Stimulated activated CD8-positive, alpha-beta memory T cell treated with anti-CD3 and anti-CD28 coated beads, Interleukin-12 subunit alpha, Interleukin-12 subunit beta, amount 100 ng/mL, for 24 hours (primary cell): Measurements from ENCODE around the gene CEP164.

Experiments used
- DNase-seq: peaks from one replicate; pipeline ENCODE4 v3.0.0-alpha.2; 2020; ENCODE audit errors: extremely low read depth

CEP164 gene

DNA sequence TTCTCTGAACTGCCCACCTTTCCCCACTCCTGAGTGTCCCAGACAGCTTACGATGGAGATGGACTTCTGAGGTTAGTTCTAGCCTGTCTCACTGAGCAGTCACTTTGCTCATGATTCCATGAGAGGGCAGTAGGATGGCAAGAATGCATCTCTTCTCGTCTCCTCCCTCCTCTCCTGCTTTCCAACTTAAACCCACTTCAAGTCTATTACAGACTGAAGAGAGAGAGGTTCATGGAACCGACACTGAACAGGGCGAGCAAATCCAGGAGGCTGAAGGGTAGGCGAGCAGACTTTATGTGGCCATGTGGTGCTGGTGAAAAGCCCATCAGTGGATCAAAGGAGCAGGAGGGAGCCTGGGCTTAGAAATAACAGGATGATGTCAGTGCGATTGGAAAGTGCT, 38.6 kb downstream of the CEP164 start:
- DNase-seq = no peak

DNA sequence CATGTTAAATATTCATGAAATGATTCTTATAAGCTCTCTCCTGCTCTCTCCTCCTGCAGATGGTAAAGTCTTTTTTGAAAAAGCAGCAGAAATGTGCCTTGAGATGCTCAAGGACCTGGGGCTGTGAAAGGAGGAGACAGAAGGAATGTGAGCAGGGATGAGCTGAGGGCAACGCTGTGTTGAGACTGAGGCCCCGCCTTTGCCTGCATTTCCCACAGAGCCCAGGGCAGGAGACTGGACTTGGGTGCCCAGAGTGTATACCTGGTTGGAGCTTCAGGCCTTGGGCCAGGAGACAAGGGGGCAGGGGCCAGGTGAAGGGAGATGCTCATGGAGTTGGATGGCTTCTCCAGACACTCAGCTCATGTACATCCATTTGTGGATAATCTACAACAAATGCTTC, 39.2 kb downstream of the CEP164 start:
- DNase-seq = no peak

DNA sequence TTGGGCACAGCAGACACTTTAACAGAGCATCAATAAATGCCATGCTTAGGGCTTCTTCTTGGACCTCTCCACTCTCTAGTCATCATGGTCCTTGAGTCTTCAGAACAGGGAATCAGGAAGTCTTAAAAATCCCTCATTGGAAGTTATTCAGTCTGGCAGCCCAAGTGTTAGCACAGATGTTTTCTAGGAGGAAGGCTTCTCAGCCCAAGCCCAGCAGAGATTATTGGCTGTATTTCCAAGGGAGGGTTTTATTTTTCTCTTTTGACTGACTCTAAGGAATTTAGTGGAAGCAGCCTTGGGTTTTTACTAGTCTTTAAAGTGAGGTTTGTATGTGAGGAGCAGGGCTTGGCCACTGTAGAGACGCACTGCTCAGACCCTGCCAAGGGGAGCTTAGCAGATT, 41.9 kb downstream of the CEP164 start:
- DNase-seq = no peak

DNA sequence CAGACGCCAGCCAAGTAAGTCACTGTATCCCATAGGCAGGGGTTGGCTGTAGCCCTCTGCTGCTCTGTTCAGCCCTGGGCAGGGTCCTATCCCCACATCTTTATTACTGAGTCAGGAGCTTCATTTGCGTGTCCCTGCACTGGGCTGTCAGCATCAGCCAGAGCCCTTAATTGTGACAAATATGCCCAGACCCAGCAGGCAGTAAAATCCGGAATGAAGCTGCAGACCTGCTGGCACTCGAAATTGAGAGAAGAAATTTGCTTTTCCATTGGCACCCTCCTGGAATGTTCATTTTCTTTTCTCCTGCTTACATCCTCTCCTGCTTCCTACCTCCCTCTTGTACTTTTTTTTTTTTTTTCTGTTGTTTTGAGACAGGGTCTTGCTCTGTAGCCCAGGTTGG, 43.8 kb downstream of the CEP164 start:
- no peak for DNase-seq

DNA sequence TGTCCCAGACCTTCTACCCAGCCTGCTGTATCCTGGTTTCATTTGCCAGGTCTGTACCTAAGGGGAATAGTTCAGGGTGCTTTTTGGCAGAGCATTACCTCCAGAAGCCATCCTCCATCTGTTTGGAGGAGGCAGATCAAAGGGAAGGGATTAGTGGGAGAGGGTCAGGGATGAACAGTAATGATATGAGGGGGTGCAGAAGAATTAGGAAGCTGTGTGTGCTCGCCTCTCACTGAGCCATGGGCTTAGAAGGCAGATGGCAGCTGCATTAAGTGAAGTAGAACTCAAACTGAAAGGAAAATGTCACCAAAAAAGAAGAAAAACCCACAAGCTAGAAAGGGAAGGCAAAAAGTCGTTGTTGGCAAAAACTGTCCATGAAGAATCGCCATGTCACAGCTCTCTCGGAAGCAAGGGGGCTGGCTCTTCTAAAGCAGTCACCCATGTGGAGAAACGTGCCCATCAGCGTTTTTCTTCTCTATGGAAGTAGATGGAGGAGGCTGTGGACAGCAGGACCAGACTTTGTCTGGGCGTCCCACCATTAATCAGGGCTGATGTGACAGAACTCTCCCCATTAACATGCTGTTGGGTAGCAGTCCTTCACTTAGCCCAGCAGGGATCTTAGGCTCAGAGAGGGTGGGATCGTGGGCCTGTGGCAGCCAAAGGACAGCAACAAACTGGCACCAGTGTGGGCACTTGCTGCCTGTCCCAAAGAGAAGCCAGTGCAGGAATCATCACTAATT, 46.8 kb downstream of the CEP164 start:
- no peak for DNase-seq

DNA sequence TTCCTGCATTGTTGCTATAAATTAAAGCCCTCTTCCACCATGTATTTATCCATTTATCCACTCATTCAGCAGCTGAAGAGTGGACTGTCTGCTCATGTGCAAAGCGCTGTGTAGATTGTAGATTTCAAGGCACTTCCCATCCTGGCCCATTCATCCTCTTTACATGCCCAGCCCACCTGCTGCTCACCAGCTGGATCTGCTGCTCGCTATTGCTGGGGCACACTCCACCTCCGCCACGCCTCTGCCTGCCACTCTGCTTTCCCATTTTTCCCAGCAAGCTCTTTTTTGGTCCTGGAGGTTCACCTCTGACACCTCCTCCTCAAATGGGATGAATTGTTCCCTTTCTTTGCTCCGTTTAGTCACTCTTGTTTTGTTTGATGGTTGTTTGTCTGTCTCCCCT, 48.3 kb downstream of the CEP164 start:
- no peak for DNase-seq

DNA sequence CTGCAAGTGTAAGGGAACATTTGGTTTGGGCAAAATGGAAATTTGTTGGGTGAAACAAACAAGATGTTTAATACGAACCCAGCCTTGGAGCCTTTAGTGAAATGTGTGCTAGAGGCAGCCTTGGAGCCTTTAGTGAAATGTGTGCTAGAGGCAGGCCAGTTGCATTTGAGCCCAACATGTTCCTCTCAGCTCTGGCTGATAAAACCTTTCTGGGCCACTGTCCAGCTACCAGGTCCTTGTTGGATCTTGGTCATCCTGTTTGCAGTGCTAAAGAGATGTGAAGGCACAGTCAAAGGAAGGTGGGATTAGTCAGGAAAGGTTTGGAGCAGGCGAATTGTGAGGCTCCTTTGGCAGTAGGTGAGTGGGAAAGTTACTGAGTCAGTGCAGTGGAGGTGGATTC, 48.9 kb downstream of the CEP164 start:
- no peak for DNase-seq

DNA sequence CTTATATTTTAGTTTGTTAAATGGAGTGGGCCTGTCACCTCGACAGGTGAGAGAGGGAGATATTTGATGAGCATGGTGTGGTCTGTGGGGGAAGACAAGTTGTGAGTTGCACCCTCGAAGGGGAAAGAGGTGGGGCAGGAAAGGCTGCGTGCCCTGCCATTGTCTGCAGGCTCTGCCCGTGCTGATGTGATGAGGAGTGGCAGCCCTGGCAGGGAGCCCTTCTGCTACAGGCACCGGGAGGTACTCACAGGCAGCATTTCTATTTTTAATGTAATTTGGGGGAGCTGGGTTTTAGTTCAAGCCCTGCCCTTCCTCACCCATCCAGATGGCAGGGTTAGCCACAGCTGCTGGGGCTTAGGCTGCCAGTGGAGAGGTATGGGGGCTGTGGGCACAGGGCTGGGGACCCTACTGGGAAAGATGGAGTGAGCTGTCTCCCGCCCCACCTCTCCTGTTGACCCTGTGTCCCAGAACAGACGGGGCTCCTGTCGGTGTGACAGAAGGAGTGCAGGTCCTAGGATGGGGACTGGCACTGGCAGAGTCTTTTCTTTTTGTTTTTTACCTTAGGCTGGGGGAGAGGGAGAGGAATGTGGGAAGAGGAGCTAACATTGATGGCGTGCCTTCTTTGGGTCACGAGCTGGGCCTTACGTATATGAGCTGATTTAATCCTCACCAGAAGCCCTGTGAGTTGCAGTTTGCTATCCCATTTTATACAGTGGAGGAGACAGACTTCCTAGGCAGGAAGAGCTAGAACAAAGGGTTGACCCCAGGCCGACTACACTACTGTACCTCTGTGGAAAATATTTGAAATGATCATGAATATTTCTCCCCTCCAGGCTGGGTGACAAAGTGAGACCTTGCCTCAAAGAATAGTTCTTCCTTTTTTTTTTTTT, 51.6 kb downstream of the CEP164 start:
- DNase-seq = no peak

DNA sequence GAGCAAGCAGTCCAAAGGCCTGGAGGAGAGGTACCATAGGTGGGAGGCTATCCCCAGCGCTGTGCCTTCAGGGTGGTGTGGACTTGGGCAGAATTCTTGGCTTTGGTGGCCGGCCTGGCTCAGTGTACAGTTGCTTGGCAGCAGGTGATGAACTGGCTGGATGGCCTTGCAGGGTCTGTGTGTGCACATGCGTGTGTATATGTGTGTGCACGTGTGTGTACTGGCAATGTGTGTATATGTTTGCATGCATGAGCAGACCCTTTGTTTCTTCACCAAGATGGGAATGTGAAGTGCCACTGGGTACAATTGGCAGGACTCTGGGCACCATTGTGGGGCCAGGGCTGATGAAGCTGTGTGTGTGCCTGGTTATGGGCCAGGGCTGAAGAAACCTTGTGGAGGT, 53.0 kb downstream of the CEP164 start:
- DNase-seq = no peak

DNA sequence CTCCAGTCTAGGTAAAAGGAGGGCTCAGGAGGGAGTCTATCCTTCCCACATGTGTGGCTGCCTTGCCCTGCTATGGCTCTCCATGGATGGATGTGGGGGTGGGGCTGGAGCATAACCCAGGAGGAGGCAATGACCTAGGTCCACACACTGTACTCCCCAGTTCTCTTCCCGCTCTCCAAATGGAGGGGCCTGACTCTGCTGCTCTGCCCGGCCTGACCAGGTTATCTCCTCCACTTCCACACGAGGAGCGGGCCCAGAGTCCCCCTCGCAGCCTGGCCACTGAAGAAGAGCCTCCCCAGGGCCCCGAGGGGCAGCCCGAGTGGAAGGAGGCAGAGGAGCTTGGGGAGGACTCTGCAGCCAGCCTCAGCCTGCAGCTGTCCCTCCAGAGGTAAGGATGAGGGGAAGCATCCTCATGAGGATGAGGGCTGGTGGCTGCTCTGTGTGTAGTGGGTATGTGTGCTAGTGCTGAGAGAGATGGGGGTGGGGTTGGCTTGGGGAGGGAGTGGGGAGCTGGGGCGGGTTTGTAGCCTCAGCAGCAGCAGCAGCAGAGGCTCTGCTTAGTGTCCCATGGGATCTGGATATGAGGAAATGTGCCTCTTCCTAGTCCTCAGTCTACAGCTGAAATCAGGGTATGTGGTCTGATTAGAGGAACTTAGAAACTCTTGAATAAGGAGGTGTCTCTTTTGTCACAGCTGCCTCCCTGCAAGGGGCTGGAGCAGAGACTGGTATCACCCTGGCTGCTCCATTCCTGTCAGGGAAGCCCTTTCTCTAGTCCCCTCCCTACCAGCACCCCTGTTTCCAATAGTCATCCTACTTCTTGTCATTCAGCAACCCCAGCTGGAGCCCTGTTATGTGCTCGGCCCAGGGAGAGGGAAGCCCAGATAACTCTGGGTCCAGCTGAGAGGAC, 54.1 kb downstream of the CEP164 start:
- DNase-seq = no peak

DNA sequence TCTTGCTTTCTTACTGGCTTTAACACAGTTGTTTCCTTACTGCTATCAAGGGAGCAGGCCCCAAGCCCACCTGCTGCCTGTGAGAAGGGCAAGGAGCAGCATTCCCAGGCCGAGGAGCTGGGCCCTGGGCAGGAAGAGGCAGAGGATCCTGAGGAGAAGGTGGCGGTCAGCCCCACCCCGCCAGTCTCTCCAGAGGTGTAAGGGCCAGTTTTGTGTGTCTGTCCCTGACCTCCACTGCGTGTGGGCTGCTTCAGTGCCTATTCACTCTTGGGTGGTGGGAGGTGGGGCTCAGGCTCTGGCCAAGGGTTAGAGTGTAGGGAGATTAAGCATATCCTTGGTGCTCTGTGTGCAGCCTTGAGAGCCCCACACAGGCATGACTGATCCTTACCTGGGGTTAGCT, 55.1 kb downstream of the CEP164 start:
- DNase-seq = no peak

DNA sequence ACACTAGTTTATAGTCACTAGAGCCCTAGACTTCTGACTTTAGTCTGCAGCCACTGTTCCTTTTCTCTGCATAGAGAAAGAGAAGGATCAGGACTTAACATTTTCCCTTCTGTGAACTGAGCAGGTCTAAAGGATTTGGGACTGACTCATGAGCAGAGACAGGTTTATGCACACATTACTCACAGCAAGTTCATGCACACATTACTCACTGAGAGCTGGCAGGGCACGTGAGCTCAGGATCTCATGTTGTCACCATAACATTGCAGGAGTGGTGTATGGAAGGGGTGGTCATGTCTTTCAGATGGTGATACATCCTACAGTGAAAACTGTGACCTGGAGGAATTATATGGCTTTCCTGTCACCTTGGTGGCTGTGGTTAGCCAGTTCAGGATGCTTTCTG, 56.4 kb downstream of the CEP164 start:
- DNase-seq = no peak

DNA sequence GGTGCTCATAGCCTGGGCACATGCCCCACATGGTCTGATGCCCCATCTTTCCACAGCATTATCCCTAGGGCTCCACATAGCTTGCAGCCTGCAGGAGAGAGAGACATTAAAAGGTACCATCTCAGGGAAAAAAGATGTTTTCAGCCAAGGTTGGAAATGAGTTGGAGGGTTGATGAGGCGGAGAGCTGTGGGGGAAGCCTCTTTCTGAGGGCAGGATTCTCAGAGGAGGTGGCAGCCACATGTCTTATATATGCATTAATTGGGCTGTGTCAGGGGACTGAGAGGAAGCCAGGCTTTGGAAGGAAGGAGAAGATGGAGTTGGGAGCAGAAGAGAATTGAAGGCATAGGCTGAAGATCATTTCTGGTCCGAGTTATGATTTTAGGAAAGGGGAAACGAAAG, 57.8 kb downstream of the CEP164 start:
- DNase-seq = no peak

DNA sequence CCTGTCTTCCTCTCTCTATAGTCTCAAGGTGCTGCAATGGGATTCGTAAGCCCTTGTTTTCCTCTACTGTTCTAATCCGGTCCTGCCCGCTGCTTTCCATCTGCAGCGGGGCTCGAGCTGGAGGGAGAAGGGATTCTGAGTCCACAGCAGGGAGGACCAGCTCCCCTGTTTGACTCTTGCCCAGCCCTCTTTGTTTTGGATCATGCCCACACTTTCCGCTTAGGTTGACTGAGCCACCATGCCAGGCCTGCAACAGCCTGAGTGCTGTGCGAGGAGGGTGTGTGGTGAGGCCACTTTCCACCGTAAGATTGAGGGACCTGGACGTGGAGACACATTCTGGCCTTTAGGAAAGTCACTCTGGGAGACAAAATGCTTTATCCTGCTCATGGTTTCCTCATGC, 58.3 kb downstream of the CEP164 start:
- DNase-seq = no peak

DNA sequence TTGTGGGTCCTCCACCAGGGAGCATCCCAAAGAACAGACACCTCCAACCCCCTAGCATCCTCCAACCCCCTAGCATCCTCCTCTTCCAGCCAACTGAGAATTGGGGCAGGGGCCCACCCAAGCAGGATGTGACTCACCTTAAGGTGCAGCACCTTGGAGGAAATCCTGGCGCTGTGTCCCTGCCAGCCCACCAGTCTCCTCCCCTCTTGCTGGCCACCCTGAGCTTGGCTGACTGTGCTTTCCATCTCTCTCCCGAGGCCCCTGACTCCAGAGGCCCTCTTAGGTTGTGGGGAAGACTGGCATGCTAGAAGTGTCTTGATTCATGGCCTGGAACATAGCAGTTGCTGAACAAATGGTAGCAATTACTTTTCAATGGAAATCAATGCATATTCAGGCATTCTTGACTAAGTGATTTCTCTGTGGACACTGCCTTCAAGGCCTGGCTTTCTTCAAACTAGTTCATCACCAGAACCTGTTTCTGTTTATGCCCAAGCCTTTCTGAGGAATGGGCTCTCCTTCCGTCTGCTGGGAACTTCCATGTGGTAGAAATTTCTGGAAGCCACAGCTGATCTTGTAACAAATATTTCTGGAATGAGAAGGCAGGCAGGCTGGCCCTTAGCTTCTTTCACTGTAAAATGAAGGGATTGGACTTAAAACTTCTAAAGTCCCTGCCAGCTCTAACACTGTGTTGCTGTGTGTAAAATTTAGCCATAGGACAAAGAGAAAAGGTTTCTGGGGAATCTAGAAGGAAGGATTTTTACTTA, 60.5 kb downstream of the CEP164 start:
- DNase-seq = no peak

DNA sequence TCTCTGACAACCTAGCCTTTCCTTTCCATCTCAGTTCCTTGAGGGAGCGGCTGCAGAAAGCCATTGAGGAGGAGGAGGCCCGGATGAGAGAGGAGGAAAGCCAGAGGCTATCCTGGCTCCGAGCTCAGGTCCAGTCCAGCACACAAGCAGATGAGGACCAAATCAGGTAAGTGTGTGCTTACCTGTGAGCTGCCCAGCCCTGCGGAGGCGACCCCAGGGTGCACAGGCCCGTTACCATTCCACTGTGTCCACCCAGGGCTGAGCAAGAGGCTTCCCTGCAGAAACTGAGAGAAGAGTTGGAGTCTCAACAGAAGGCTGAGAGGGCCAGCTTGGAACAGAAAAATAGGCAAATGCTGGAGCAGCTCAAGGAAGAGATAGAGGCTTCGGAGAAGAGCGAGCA, 63.1 kb downstream of the CEP164 start:
- no peak for DNase-seq

DNA sequence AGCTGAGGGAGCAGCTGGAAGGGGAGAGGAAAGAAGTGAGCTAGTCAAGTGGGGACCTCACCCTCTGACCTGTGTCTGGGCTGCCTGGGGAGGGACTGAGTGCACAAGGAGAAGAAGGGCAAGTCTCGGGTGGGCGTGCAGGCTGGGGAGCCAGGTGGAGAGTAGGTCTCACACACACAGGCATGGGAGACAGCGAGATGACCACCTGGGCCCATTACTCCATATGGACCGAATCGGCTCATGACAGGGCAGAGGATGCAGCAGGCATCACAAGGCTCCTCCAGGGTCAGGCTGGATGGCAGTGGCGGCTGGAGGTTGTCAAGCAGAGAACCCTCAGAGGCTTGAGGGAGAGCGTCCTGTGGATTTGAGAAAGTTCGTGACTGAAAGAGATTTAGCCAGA, 63.5 kb downstream of the CEP164 start:
- DNase-seq = no peak

DNA sequence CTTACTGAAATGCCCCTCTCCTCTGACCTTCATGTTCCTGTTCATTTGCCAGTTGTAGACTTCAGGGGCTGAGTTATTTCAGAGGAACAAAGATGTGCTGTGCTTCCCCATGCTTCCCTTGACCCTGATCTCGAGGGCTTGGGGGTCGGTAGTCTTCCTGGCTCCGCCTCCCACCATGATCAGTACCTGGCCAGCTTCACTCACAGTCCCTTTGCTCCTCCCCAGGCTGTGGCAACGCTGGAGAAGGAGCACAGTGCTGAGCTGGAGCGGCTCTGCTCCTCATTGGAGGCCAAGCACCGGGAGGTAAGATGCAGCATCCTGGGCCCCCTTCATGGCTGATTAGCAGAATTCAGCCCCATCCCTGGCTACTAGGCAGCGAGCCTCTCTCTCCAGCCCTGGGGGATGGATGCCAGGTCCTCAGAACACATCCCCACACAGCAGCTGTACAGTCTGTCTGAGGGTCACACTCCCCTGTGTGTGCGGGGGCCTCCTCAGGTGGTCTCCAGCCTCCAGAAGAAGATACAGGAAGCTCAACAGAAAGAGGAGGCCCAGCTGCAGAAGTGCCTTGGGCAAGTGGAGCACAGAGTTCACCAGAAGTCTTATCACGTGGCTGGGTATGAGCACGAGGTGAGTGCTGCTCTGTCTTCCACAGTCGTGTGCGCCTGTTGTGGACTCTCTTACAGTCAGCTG, 64.5 kb downstream of the CEP164 start:
- DNase-seq = no peak

DNA sequence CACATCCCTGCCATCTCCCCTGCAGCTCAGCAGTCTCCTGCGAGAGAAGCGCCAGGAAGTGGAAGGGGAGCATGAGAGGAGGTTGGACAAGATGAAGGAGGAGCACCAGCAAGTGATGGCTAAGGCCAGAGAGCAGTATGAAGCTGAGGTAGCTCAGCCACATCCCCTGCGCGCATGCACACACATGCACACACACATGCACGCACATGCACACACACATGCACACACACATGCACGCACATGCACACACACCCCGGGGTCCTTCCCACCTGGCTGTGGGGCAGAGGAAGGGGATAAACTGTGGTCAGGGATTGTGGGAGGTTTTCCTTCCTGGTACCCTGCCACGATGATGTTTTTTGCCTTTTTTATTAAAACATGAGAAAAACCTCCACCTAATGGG, 65.3 kb downstream of the CEP164 start:
- DNase-seq = no peak

DNA sequence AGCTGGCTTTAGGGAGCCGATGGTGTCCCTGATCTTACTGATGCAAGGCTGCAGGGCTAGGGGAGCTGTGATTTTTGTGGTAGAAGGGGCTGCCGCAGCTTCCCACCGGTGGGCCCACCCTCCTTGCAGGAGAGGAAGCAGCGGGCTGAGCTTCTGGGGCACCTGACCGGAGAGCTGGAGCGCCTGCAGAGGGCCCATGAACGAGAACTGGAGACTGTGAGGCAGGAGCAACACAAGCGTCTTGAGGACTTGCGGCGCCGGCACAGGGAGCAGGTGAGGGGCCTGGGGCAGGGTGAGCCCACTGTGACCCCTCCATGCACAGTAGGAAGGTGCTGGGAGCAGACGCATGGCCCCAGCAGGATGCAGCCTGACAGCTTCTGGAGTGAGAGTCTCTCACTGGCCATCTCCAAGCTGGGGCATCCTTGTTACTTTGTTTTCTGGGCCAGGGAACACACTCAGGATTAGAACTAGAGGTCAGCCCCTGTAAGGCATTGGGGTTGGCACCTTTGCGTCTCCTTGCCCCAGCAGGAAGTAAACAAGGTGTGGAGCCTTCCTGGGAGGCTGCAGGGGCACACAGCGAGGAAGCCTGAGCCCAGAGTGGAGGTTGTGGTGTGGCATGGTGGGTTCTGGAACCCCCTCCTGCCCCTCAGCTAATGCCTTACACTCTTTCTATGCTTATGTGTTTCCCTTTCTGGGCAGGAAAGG, 66.7 kb downstream of the CEP164 start:
- DNase-seq = no peak
